H9 (cell line): ENCODE measurements around the gene CFP. TPM values are rescaled to one million over a fixed set of nuclear protein-coding genes. Genes with fewer than 3 reads are reported as not detected.

Source experiments
- DNase-seq: peaks from one replicate; pipeline ENCODE4 v3.0.0-alpha.2; 2017
- H2AFZ ChIP-seq: one replicate; pipeline ENCODE4 v1.6.1; 2013; ENCODE audit warnings: mild to moderate bottlenecking, low read length, control low read depth, moderate library complexity
- H2AK5ac ChIP-seq: 2 replicates; pipeline ENCODE4 v1.6.1; 2013; ENCODE audit warnings: low read length, control low read depth, mixed read lengths; ENCODE audit not compliant: insufficient read length
- H2BK120ac ChIP-seq: one replicate; pipeline ENCODE4 v1.6.1; 2013; ENCODE audit warnings: low read depth, mild to moderate bottlenecking, low read length, control low read depth, inconsistent platforms; ENCODE audit not compliant: poor library complexity, severe bottlenecking
- H2BK12ac ChIP-seq: 2 replicates; pipeline ENCODE4 v1.6.1; 2013; ENCODE audit warnings: low read length, control low read depth, mixed read lengths, low read depth; ENCODE audit not compliant: insufficient read length
- H2BK15ac ChIP-seq: 2 replicates; pipeline ENCODE4 v1.6.1; 2013; ENCODE audit warnings: low read depth, low read length, control low read depth
- H2BK20ac ChIP-seq: one replicate; pipeline ENCODE4 v1.6.1; 2013; ENCODE audit warnings: low read depth, mild to moderate bottlenecking, low read length, control low read depth, inconsistent platforms; ENCODE audit not compliant: poor library complexity, severe bottlenecking
- H2BK5ac ChIP-seq: 2 replicates; pipeline ENCODE4 v1.6.1; 2013; ENCODE audit warnings: low read length, control low read depth, mixed read lengths; ENCODE audit not compliant: insufficient read length
- H3K14ac ChIP-seq: 2 replicates; pipeline ENCODE4 v1.6.1; 2013; ENCODE audit warnings: low read length, control low read depth; ENCODE audit not compliant: insufficient read depth
- H3K18ac ChIP-seq: 2 replicates; pipeline ENCODE4 v1.6.1; 2013; ENCODE audit warnings: low read depth, mild to moderate bottlenecking, mixed read lengths, low read length, control low read depth; ENCODE audit not compliant: insufficient read length
- H3K23ac ChIP-seq: 2 replicates; pipeline ENCODE4 v1.6.1; 2013; ENCODE audit warnings: low read length, control low read depth, mixed read lengths, low read depth; ENCODE audit not compliant: insufficient read length
- H3K23me2 ChIP-seq: 2 replicates; pipeline ENCODE4 v1.6.1; 2013; ENCODE audit warnings: low read depth, mild to moderate bottlenecking, mixed read lengths, low read length, control low read depth; ENCODE audit not compliant: insufficient read length, poor library complexity, severe bottlenecking
- H3K27ac ChIP-seq: 2 replicates; pipeline ENCODE4 v1.5.1; 2013; ENCODE audit warnings: low read length, control low read depth, mixed read lengths, low read depth; ENCODE audit not compliant: insufficient read length
- H3K27me3 ChIP-seq: 2 replicates; pipeline ENCODE4 v1.6.1; 2013; ENCODE audit warnings: low read length, control low read depth, inconsistent platforms; ENCODE audit not compliant: insufficient read depth
- H3K4ac ChIP-seq: 2 replicates; pipeline ENCODE4 v1.6.1; 2013; ENCODE audit warnings: low read depth, mild to moderate bottlenecking, control low read depth, inconsistent platforms, low read length, moderate library complexity
- H3K4me1 ChIP-seq: 2 replicates; pipeline ENCODE4 v1.6.1; 2013; ENCODE audit warnings: low read length, control low read depth, inconsistent platforms; ENCODE audit not compliant: insufficient read depth
- H3K4me2 ChIP-seq: 2 replicates; pipeline ENCODE4 v1.6.1; 2013; ENCODE audit warnings: low read length, control low read depth, mixed read lengths; ENCODE audit not compliant: insufficient read length, insufficient read depth
- H3K56ac ChIP-seq: 2 replicates; pipeline ENCODE4 v1.6.1; 2013; ENCODE audit warnings: low read depth, mild to moderate bottlenecking, mixed read lengths, low read length, control low read depth; ENCODE audit not compliant: insufficient read length
- H3K79me1 ChIP-seq: 2 replicates; pipeline ENCODE4 v1.6.1; 2013; ENCODE audit warnings: low read depth, mild to moderate bottlenecking, moderate library complexity, low read length, control low read depth, inconsistent platforms; ENCODE audit not compliant: insufficient read depth, poor library complexity, severe bottlenecking
- H3K79me2 ChIP-seq: 2 replicates; pipeline ENCODE4 v1.6.1; 2013; ENCODE audit warnings: low read length, control low read depth, inconsistent platforms; ENCODE audit not compliant: insufficient read depth
- H3K9ac ChIP-seq: 2 replicates; pipeline ENCODE4 v1.6.1; 2013; ENCODE audit warnings: low read length, control low read depth, mixed read lengths; ENCODE audit not compliant: insufficient read length; ENCODE audit errors: extremely low read depth
- H3K9me3 ChIP-seq: one replicate; pipeline ENCODE4 v1.6.1; 2013; ENCODE audit warnings: low read depth, low read length, inconsistent platforms; ENCODE audit not compliant: control insufficient read depth
- H3T11ph ChIP-seq: one replicate; pipeline ENCODE4 v1.6.1; 2013; ENCODE audit warnings: mild to moderate bottlenecking, low read length, control low read depth, inconsistent platforms
- H4K20me1 ChIP-seq: one replicate; pipeline ENCODE4 v1.6.1; 2013; ENCODE audit not compliant: control insufficient read depth, insufficient read length, insufficient read depth
- H4K5ac ChIP-seq: 2 replicates; pipeline ENCODE4 v1.6.1; 2013; ENCODE audit warnings: low read depth, mild to moderate bottlenecking, mixed read lengths, low read length, control low read depth; ENCODE audit not compliant: insufficient read length
- H4K8ac ChIP-seq: replicated peaks from 2 replicates; pipeline ENCODE4 v1.6.1; 2013; ENCODE audit warnings: low read length, control low read depth, mixed read lengths, low read depth; ENCODE audit not compliant: insufficient read length
- H4K91ac ChIP-seq: 2 replicates; pipeline ENCODE4 v1.6.1; 2013; ENCODE audit warnings: low read depth, mild to moderate bottlenecking, moderate library complexity, mixed read lengths, low read length, control low read depth; ENCODE audit not compliant: insufficient read length
- H3K27ac Mint-ChIP-seq, 3 experiments: 2 replicates in 2 of 3; 3 replicates in 1 of 3; pipeline ENCODE4 v1.8.0; 2020 to 2021; ENCODE audit warnings: mixed read lengths in 3 of 3, mild to moderate bottlenecking in 1 of 3, moderate library complexity in 1 of 3
- H3K27me3 Mint-ChIP-seq: 2 replicates; pipeline ENCODE4 v1.8.0; 2021; ENCODE audit warnings: low read depth, mild to moderate bottlenecking, moderate library complexity, mixed read lengths
- H3K36me3 Mint-ChIP-seq, 3 experiments: 2 replicates in 2 of 3; 3 replicates in 1 of 3; pipeline ENCODE4 v1.8.0; 2020 to 2021; ENCODE audit warnings: low read depth in 3 of 3, mixed read lengths in 3 of 3; ENCODE audit not compliant: insufficient read depth in 1 of 3
- H3K4me1 Mint-ChIP-seq, 2 experiments: 2 replicates each; pipeline ENCODE4 v1.8.0; 2020; ENCODE audit warnings: mixed read lengths in 2 of 2
- H3K4me3 Mint-ChIP-seq, 2 experiments: 2 replicates in 1 of 2; 3 replicates in 1 of 2; pipeline ENCODE4 v1.8.0; 2020 to 2021; ENCODE audit warnings: mild to moderate bottlenecking in 2 of 2, mixed read lengths in 2 of 2, moderate library complexity in 1 of 2
- H3K9me3 Mint-ChIP-seq, 2 experiments: 2 replicates in 1 of 2; 3 replicates in 1 of 2; pipeline ENCODE4 v1.8.0; 2020; ENCODE audit warnings: mild to moderate bottlenecking in 2 of 2, mixed read lengths in 2 of 2, moderate library complexity in 1 of 2
- CTCF ChIP-seq: fragments of 200-600 bp; sonication (generic); conservative IDR thresholded peaks from 3 replicates; pipeline ENCODE4 v1.8.0; 2021; ENCODE audit warnings: antibody characterized with exemption, mild to moderate bottlenecking
- WGBS: extraction: QIAGEN DNeasy Blood & Tissue Kit; methylation state at CpG from one replicate; pipeline ENCODE4 v1.1.7; 2013; ENCODE audit warnings: missing lambda C conversion rate, low lambda C conversion rate, mixed read lengths; ENCODE audit not compliant: insufficient read length; ENCODE audit errors: extremely low coverage; 5-methylcytosine and 5-hydroxymethylcytosine counted together
- total RNA-seq: library from RNA; stranded (reverse); gene quantifications from 2 replicates; pipeline ENCODE4 v1.2.1, GENCODE V29; 2021

The CFP gene
- total RNA-seq, 1 experiment from 2014 or later = 2.3 TPM

DNA sequence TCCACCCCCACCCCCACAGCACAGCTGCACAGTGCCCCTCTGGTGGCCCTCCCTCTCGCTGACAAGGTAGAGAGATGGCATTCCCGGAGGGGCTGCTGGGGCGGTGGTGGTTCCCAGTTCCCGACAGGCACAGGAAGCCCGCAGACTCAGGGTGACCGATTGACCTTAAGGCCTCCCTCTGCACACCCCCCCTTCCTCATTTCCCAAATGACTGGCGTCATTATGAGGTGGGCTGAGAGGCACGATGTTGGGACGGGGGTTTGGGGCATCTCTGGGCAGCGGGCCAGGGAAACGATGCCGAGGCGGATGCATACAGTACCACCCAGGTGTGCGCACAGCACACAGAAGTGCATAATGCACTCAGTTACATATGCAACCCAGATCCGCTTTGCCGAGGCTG is 51.0 kb downstream of the CFP start:
- peaks cover 16% of the 10 kb centered on the region for H3K9me3 ChIP-seq
- no peaks in the 10 kb centered on the region; the same call in 1 of the 2 replicates for H3K27me3 Mint-ChIP-seq
- no peak overlapping the region for H3K56ac ChIP-seq
- no peak overlapping the region for H3T11ph ChIP-seq
- no peaks in the 10 kb centered on the region for H3K27me3 ChIP-seq
- H2BK20ac ChIP-seq = no peak overlapping the region
- H2BK12ac ChIP-seq = no peak overlapping the region
- H3K4me1 Mint-ChIP-seq = peaks cover 11 to 30% of the 10 kb centered on the region in 2 experiments
- no peaks in the 10 kb centered on the region for H4K20me1 ChIP-seq
- H3K79me1 ChIP-seq = no peaks in the 10 kb centered on the region
- H3K4me3 Mint-ChIP-seq = no peak overlapping the region
- H3K18ac ChIP-seq = no peak overlapping the region
- peaks cover 7 to 17% (median 7%) of the 10 kb centered on the region in 3 experiments; a peak in 6 of 7 replicates for H3K36me3 Mint-ChIP-seq
- no peak overlapping the region for H2AFZ ChIP-seq
- no peak overlapping the region for H3K27ac ChIP-seq
- H3K4ac ChIP-seq = no peak overlapping the region
- H4K8ac ChIP-seq = no peak overlapping the region
- H3K9ac ChIP-seq = no peak overlapping the region
- H3K4me1 ChIP-seq = no peaks in the 10 kb centered on the region
- H3K9me3 Mint-ChIP-seq = peaks cover 68 to 82% of the 10 kb centered on the region in 2 experiments
- no peaks in the 10 kb centered on the region for H3K79me2 ChIP-seq
- no peak overlapping the region for H2AK5ac ChIP-seq
- no peak overlapping the region for H3K27ac Mint-ChIP-seq
- no CpG with 5 or more reads among the region's 16 CpGs for WGBS
- no peak overlapping the region for H4K91ac ChIP-seq
- H3K14ac ChIP-seq = no peak overlapping the region
- H2BK5ac ChIP-seq = no peak overlapping the region
- TF ChIP-seq CTCF = no peak
- H4K5ac ChIP-seq = no peak overlapping the region
- H3K4me2 ChIP-seq = no peak overlapping the region
- no peak for DNase-seq
- no peak overlapping the region for H2BK15ac ChIP-seq
- no peak overlapping the region for H2BK120ac ChIP-seq
- peaks cover 4% of the 10 kb centered on the region for H3K23me2 ChIP-seq
- no peak overlapping the region for H3K23ac ChIP-seq
